Putamen (tissue), 1 donor: ENCODE results near the gene CAMK4.

Experiments
- DNase-seq: peaks from one replicate; pipeline ENCODE4 v3.0.0-alpha.2; 2016; ENCODE audit warnings: low spot score

Gene CAMK4

DNA sequence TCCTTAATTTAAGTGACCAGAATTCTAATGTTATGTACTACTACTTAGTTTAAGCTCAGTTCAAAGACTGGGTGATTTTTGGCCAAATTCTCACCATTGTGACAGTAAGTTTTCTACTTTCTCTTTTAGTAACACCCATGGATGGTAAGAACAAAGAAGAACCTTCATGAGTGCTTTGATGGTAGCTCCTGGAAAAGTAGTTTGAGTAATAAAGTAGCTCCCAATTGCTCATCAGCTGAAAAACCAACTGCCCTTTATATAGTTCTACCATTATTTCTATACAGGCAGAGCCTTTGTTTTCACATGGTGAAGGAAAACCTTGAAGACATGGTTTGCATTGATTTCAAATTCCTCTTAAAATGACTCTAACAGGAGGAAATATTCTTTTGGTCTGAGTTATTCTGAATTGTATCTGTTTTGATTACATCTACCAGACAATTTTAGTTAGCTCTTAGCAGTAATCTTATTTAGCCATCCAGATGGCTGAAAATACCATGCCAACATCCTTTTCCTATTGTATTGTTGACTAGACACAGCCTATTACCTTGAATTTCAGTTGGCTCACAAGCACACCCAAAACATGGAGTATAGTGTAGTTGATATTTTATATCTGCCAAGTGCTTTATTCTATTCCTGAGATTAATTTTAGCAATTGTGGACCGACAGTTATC is 311.8 kb downstream of the CAMK4 start:
- no peak for DNase-seq

DNA sequence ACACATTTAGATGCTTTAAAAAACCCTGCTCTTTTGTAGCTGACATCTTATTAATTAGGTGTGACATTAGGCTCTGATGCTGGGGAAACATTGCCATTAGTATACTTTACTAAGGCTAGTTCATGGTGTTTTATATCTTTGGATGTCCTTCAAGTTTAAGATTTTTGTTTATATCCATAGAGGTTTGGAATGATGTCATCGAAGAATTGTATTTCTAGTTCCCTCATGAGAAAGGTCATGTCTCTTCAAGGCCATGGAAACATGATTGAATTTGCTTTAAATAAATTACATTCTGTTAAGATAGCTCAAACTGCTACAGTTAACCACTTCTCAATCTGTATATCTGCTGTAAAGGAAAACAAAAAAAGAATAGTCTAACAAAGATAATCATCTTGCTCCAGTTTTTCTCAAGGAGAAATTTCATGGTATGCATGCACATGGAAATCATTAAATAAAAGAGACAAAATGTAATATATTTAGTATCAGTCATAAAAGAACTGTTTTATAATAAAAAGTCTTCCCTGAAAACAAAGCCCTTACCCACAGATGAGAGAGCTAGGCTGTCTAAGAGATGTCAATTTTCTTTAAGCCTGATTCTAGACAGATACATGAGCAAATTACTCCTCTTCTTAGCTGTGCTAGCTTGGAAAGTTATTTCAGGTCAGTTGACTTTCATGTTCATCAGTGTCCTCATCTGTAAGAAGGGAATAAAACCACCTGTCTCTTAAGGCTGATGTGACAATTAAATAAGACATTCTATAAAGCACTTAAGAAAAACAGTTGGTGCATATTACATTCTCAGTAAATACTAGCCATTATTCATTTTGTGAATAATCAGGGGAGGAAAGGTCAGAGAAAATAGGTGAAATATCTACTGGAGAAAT is 313.2 kb downstream of the CAMK4 start:
- DNase-seq = no peak
